Measurements from ENCODE around the gene INAFM2.

GRCh38 chr15:40306908-40307307 is 16.6 kb upstream of the INAFM2 start:
- TF ChIP-seq SIN3A (IDR thresholded peaks at IDR 0.05; ENCODE audit: borderline replicate concordance, insufficient read depth, low read length) (no peak), TAF1 (IDR thresholded peaks at IDR 0.05; ENCODE audit: borderline replicate concordance, insufficient read depth, low read length) (no peak), REST (IDR thresholded peaks at IDR 0.05; ENCODE audit: insufficient read depth in 1 of 2, low read depth in 2 of 2, low read length in 2 of 2) (no peak), POLR2AphosphoS5 (IDR thresholded peaks at IDR 0.05; ENCODE audit: low read depth, low read length) (no peak)
